ENCODE measurements around the gene CENPM.

GRCh38 chr22:41902932-41903421 lies 44.0 kb downstream of the CENPM start:
- no peak for TF ChIP-seq STAT1 (IDR thresholded peaks at IDR 0.05; ENCODE audit: unreplicated experiment)
- no peak for TF ChIP-seq CTCF (conservative IDR thresholded peaks at IDR 0.05; ENCODE audit: low read depth in 2 of 2)
- no peak; the same call in 1 of the 2 replicates for TF ChIP-seq POLR2AphosphoS5 (IDR thresholded peaks at IDR 0.05; ENCODE audit: low read depth)
- TF ChIP-seq, protein P1, sequence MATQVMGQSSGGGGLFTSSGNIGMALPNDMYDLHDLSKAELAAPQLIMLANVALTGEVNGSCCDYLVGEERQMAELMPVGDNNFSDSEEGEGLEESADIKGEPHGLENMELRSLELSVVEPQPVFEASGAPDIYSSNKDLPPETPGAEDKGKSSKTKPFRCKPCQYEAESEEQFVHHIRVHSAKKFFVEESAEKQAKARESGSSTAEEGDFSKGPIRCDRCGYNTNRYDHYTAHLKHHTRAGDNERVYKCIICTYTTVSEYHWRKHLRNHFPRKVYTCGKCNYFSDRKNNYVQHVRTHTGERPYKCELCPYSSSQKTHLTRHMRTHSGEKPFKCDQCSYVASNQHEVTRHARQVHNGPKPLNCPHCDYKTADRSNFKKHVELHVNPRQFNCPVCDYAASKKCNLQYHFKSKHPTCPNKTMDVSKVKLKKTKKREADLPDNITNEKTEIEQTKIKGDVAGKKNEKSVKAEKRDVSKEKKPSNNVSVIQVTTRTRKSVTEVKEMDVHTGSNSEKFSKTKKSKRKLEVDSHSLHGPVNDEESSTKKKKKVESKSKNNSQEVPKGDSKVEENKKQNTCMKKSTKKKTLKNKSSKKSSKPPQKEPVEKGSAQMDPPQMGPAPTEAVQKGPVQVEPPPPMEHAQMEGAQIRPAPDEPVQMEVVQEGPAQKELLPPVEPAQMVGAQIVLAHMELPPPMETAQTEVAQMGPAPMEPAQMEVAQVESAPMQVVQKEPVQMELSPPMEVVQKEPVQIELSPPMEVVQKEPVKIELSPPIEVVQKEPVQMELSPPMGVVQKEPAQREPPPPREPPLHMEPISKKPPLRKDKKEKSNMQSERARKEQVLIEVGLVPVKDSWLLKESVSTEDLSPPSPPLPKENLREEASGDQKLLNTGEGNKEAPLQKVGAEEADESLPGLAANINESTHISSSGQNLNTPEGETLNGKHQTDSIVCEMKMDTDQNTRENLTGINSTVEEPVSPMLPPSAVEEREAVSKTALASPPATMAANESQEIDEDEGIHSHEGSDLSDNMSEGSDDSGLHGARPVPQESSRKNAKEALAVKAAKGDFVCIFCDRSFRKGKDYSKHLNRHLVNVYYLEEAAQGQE (IDR thresholded peaks at IDR 0.05; ENCODE audit: unreplicated experiment): no peak
- no peak for TF ChIP-seq CREB1 (CRISPR knock-in tag; IDR thresholded peaks at IDR 0.05; ENCODE audit: low read depth)
- TF ChIP-seq EZH2 (IDR thresholded peaks at IDR 0.05; ENCODE audit: low read depth, unreplicated experiment): no peak
- TF ChIP-seq EZH2phosphoT487 (IDR thresholded peaks at IDR 0.05; ENCODE audit: unreplicated experiment): no peak
- no peak for TF ChIP-seq ETS1 (IDR thresholded peaks at IDR 0.05)
- no peak for TF ChIP-seq ZNF331 (CRISPR knock-in tag; IDR thresholded peaks at IDR 0.05; ENCODE audit: low read depth)
- TF ChIP-seq NANOG (IDR thresholded peaks at IDR 0.05; ENCODE audit: borderline replicate concordance): no peak

Measured in GM23338 (cell line).